HepG2 (cell line): Measurements from ENCODE around the gene VWA5B1. TPM values are rescaled to one million over a fixed set of nuclear protein-coding genes. Genes with fewer than 3 reads are reported as not detected.

ENCODE experiments used
- ATAC-seq: fragments of 200-7000 bp; cut with Tn5 transposase; 3 replicates; pipeline ENCODE4 v1.9.1; 2020; ENCODE audit warnings: mild to moderate bottlenecking, moderate library complexity
- BruUV-seq: library from RNA; stranded (reverse); fragments of 400-500 nt; replicated peaks from 2 replicates; lab custom pipeline; 2021; lab: Mats Ljungman, UMichigan
- CTCF ChIA-PET: fragments of 300-600 bp; formaldehyde crosslinking; extraction: SDS; loops from one replicate; lab custom pipeline; 2021; ENCODE audit warnings: low total read pairs, inconsistent platforms, low intra/inter-chr PET ratio; lab: Yijun Ruan, JAX
- POLR2A ChIA-PET: fragments of 350-600 bp; sonication (Branson Sonifier 250); formaldehyde crosslinking; loops from one replicate; lab custom pipeline; 2020; ENCODE audit warnings: antibody characterized with exemption, inconsistent platforms; lab: Yijun Ruan, JAX
- DNase-seq: peaks from one replicate; pipeline ENCODE4 v3.0.0-alpha.2; 2015; ENCODE audit warnings: low spot score
- FAIRE-seq: peaks from 3 replicates; lab custom pipeline; 2011; peaks lifted over from hg19 to GRCh38; lab: Jason Lieb, UNC
- H2AFZ ChIP-seq: one replicate; pipeline ENCODE4 v1.6.1; 2011; ENCODE audit warnings: low read length, inconsistent platforms
- H3K27ac ChIP-seq: fragments of 300-600 bp; 3 replicates; pipeline ENCODE4 v1.8.0; 2011; ENCODE audit warnings: mixed run types, mild to moderate bottlenecking, mixed read lengths, low read length, inconsistent platforms; ENCODE audit not compliant: insufficient read depth; ENCODE audit errors: extremely low read length
- H3K27me3 ChIP-seq, 2 experiments: fragments of 200-600 bp in 1 of 2; 2 replicates in 1 of 2; 3 replicates in 1 of 2; pipeline versions ENCODE4 v1.6.0 to v1.8.0; 2011; ENCODE audit warnings: low read length in 2 of 2, mild to moderate bottlenecking in 2 of 2, moderate library complexity in 2 of 2, inconsistent platforms in 1 of 2; ENCODE audit not compliant: insufficient read depth in 2 of 2, control insufficient read depth in 1 of 2
- H3K36me3 ChIP-seq, 2 experiments: fragments of 200-600 bp in 1 of 2; replicated peaks in 1 of 2; 2 replicates in 1 of 2; 3 replicates in 1 of 2; pipeline versions ENCODE4 v1.5.1 to v1.8.0; 2011; ENCODE audit warnings: low read length in 2 of 2, inconsistent platforms in 1 of 2; ENCODE audit not compliant: insufficient read depth in 2 of 2, control insufficient read depth in 1 of 2
- H3K4me1 ChIP-seq: 2 replicates; pipeline ENCODE4 v1.5.1; 2012; ENCODE audit warnings: low read length, inconsistent platforms; ENCODE audit not compliant: insufficient read depth
- H3K4me2 ChIP-seq: 2 replicates; pipeline ENCODE4 v1.6.0; 2011; ENCODE audit warnings: low read depth, low read length, inconsistent platforms
- H3K4me3 ChIP-seq, 3 experiments: fragments of 200-600 bp in 1 of 3; sonication (generic), shearing (Covaris generic) in 1 of 3; replicated peaks in 1 of 3; 2 replicates each; pipeline ENCODE4 v1.5.1; 2011 to 2016; ENCODE audit warnings: low read length in 3 of 3, inconsistent platforms in 2 of 3, low read depth in 2 of 3, mild to moderate bottlenecking in 2 of 3, control low read depth in 1 of 3, mixed read lengths in 1 of 3; ENCODE audit not compliant: insufficient read depth in 1 of 3
- H3K79me2 ChIP-seq: one replicate; pipeline ENCODE4 v1.6.1; 2011; ENCODE audit warnings: low read length, inconsistent platforms; ENCODE audit not compliant: insufficient read depth
- H3K9ac ChIP-seq: 2 replicates; pipeline ENCODE4 v1.6.0; 2011; ENCODE audit warnings: mild to moderate bottlenecking, low read depth, low read length, inconsistent platforms; ENCODE audit not compliant: insufficient read depth
- H3K9me3 ChIP-seq: 2 replicates; pipeline ENCODE4 v1.5.1; 2012; ENCODE audit warnings: mild to moderate bottlenecking, low read length
- H4K20me1 ChIP-seq: 2 replicates; pipeline ENCODE4 v1.6.0; 2011; ENCODE audit warnings: inconsistent platforms, mild to moderate bottlenecking, low read length, moderate library complexity; ENCODE audit not compliant: insufficient read depth
- AGO1 ChIP-seq: fragments of 200-400 bp; formaldehyde crosslinking; IDR thresholded peaks from 2 replicates; pipeline ENCODE4 v1.6.1; 2017; ENCODE audit warnings: mild to moderate bottlenecking, low read depth, low read length, moderate library complexity; ENCODE audit not compliant: poor library complexity, severe bottlenecking
- ASH2L ChIP-seq: fragments of 300-600, 200-600 bp; sonication (generic); IDR thresholded peaks from 2 replicates; pipeline ENCODE4 v1.7.0; 2017; ENCODE audit warnings: low read depth, mild to moderate bottlenecking, moderate library complexity, mixed read lengths, low read length; ENCODE audit not compliant: insufficient read length
- GPBP1L1 ChIP-seq: sonication (generic); formaldehyde crosslinking; IDR thresholded peaks from 2 replicates; pipeline ENCODE4 v1.5.0; 2020; ENCODE audit warnings: mild to moderate bottlenecking, missing genetic modification reagents
- MAFF ChIP-seq: IDR thresholded peaks from 2 replicates; pipeline ENCODE4 v1.6.1; 2011; ENCODE audit warnings: low read depth, low read length, improper control_type of control experiment
- TFE3 ChIP-seq: IDR thresholded peaks from 2 replicates; pipeline ENCODE4 v1.6.1; 2016
- ZFP41 ChIP-seq: sonication (generic); formaldehyde crosslinking; IDR thresholded peaks from 2 replicates; pipeline ENCODE4 v1.4.0; 2020; ENCODE audit warnings: mild to moderate bottlenecking, missing genetic modification reagents, borderline replicate concordance
- ZNF256 ChIP-seq: sonication (generic); formaldehyde crosslinking; conservative IDR thresholded peaks from 2 replicates; pipeline ENCODE4 v1.4.0; 2020; ENCODE audit warnings: missing genetic modification reagents
- ZNF317 ChIP-seq: sonication (generic); formaldehyde crosslinking; IDR thresholded peaks from 2 replicates; pipeline ENCODE4 v1.5.0; 2020; ENCODE audit warnings: mild to moderate bottlenecking, missing genetic modification reagents
- ZNF335 ChIP-seq: sonication (generic); formaldehyde crosslinking; IDR thresholded peaks from 2 replicates; pipeline ENCODE4 v1.4.0; 2020; ENCODE audit warnings: missing genetic modification reagents
- ZNF619 ChIP-seq: sonication (generic); formaldehyde crosslinking; IDR thresholded peaks from 2 replicates; pipeline ENCODE4 v1.4.0; 2020; ENCODE audit warnings: mild to moderate bottlenecking, missing genetic modification reagents
- ZNF749 ChIP-seq: sonication (generic); formaldehyde crosslinking; IDR thresholded peaks from 2 replicates; pipeline ENCODE4 v1.8.0; 2022; ENCODE audit warnings: mild to moderate bottlenecking, missing genetic modification reagents, moderate library complexity, borderline replicate concordance
- ZNF768 ChIP-seq: sonication (generic); formaldehyde crosslinking; IDR thresholded peaks from 2 replicates; pipeline ENCODE4 v1.4.0; 2020; ENCODE audit warnings: missing genetic modification reagents
- WGBS: methylation state at CpG from one replicate; pipeline ENCODE4 v1.1.6; 2017; ENCODE audit warnings: low lambda C conversion rate; 5-methylcytosine and 5-hydroxymethylcytosine counted together
- in situ Hi-C: cut with HindIII; loops from 2 replicates; pipeline ENCODE4 v1.10.0; 2017; ENCODE audit warnings: low pct_unique_long_range_greater_than_20kb; ENCODE audit not compliant: extremely low pct_ligation_motif_present
- intact Hi-C: fragments of 100-400 bp; cut with micrococcal nuclease; formaldehyde crosslinking; loops from one replicate; pipeline ENCODE4 v1.10.0; 2022; ENCODE audit not compliant: unreplicated experiment
- polyA plus RNA-seq, 8 experiments: library from polyadenylated mRNA; depleted of rRNA in 3 of 8; stranded (reverse) in 7 of 8; unstranded in 1 of 8; fragments of >200 nt; fragmentation: Illumina TruSeq in 4 of 8; extraction: Trizol in 4 of 8; gene quantifications; 2 replicates each; pipeline versions ENCODE4 v1.2.1 to v1.2.3, GENCODE V29; 2011 to 2016; ENCODE audit warnings: low read depth in 4 of 8, missing spikeins in 1 of 8, mixed read lengths in 1 of 8; ENCODE audit not compliant: insufficient read depth in 1 of 8
- total RNA-seq, 5 experiments: library from RNA; depleted of rRNA; stranded (reverse); fragments of >200 nt; fragmentation: Illumina TruSeq; extraction: Trizol; gene quantifications; 2 replicates each; pipeline ENCODE4 v1.2.3, GENCODE V29; 2016; ENCODE audit warnings: low read depth in 1 of 5

VWA5B1 gene
- total and polyA plus RNA-seq, 2 of the 13 experiments (the other 11 are each of a cell fraction or from before 2014, with no cell fraction given), result not detected

GRCh38 chr1:20355828-20356735 is 65.4 kb downstream of the VWA5B1 start (continued):
- no peak for TF ChIP-seq ZNF749 (CRISPR knock-in tag)
- TF ChIP-seq, all 625 proteins: peak for 0

GRCh38 chr1:20356850-20357459 is 66.3 kb downstream of the VWA5B1 start:
- intact Hi-C loops (no loop called here), in situ Hi-C loops (no loop called here)
- H3K9ac ChIP-seq, result no peak overlapping the region
- H2AFZ ChIP-seq, result no peak overlapping the region
- FAIRE-seq (no peak), DNase-seq (no peak), ATAC-seq (no peak)
- no peaks in the 10 kb centered on the region for H3K79me2 ChIP-seq
- no peak overlapping the region for H3K27ac ChIP-seq
- POLR2A ChIA-PET, result no interaction called here
- no TSS peak for BruUV-seq
- no peaks in the 10 kb centered on the region for H3K9me3 ChIP-seq
- TF ChIP-seq ZNF768 (CRISPR knock-in tag) (peak; percentile 60; the same call in 1 of the 2 replicates), ZFP41 (CRISPR knock-in tag) (no peak)
- peaks cover 16% of the 10 kb centered on the region for H3K4me1 ChIP-seq
- CTCF ChIA-PET, result no interaction called here
- 49% methylated on average over 7 of the region's 8 CpGs for WGBS
- H3K27me3 ChIP-seq, result peaks cover 0 to 56% of the 10 kb centered on the region in 2 experiments; a peak in 4 of 5 replicates
- H3K36me3 ChIP-seq, result no peaks in the 10 kb centered on the region
- H3K4me3 ChIP-seq, result no peak overlapping the region
- H4K20me1 ChIP-seq, result no peaks in the 10 kb centered on the region
- H3K4me2 ChIP-seq, result no peak overlapping the region

GRCh38 chr1:20357796-20358195 is 67.1 kb downstream of the VWA5B1 start:
- FAIRE-seq (no peak), DNase-seq (no peak), ATAC-seq (no peak)
- peaks cover 16% of the 10 kb centered on the region for H3K4me1 ChIP-seq
- no peaks in the 10 kb centered on the region for H3K79me2 ChIP-seq
- H3K4me3 ChIP-seq, result no peak overlapping the region
- 83% methylated on average over 2 of the region's 8 CpGs for WGBS
- H4K20me1 ChIP-seq, result no peaks in the 10 kb centered on the region
- in situ Hi-C loops (no loop called here), intact Hi-C loops (no loop called here)
- no peak overlapping the region for H3K4me2 ChIP-seq
- H3K27ac ChIP-seq, result no peak overlapping the region
- peaks cover 0 to 51% of the 10 kb centered on the region in 2 experiments; a peak in 4 of 5 replicates for H3K27me3 ChIP-seq
- no peaks in the 10 kb centered on the region for H3K9me3 ChIP-seq
- POLR2A ChIA-PET, result no interaction called here
- CTCF ChIA-PET, result no interaction called here
- H3K9ac ChIP-seq, result no peak overlapping the region
- no peaks in the 10 kb centered on the region for H3K36me3 ChIP-seq
- no peak overlapping the region for H2AFZ ChIP-seq
- BruUV-seq, result no TSS peak
- TF ChIP-seq TFE3 (CRISPR knock-in tag), result no peak
- no peak for TF ChIP-seq ZNF317
- TF ChIP-seq ASH2L, result no peak
- no peak for TF ChIP-seq AGO1
- TF ChIP-seq MAFF, result no peak
- TF ChIP-seq ZNF619 (CRISPR knock-in tag), result no peak
- TF ChIP-seq ZNF335 (CRISPR knock-in tag), result no peak
- no peak for TF ChIP-seq GPBP1L1 (CRISPR knock-in tag)
- TF ChIP-seq ZNF256 (CRISPR knock-in tag), result no peak
